Measurements from ENCODE around the gene RNASET2. TPM values are rescaled to one million over a fixed set of nuclear protein-coding genes. Genes with fewer than 3 reads are reported as not detected.

RNASET2 gene
- total and polyA plus RNA-seq, 2 of the 13 experiments (the other 11 are each of a cell fraction or from before 2014, with no cell fraction given) = 44.6 to 597 TPM

DNA sequence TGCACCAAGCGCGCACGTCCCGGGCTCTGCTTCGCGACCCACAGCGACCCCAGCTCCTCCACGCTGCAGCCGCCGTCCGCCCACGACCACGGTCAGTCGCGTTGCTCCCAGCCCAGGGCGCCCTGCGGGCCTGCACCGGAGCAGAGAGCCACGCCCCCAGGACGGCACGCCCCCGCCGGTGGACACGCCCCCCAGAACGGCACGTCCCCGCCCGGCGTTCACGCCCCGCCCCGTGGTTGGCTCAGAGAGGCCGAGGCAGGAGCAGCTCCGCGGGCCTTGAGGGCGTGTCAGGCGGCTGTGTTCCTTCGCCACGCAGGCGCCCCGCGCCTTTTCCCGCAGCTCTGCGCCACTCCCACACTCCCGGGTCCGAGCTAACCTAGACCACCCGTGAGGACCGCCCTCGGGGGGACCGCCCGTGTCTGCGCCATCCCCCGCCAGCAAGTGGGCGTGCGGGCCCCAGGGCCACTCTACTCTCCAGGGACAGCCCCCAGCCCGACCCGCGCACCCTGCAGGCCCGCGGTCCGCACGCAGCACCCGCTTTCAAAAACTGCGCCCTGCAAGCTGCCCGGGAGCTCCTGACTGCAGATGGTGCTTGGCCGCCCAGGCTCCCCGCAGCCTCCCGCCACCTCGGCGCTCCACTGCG lies at the start of gene RNASET2 (continued):
- TF ChIP-seq, protein P1, sequence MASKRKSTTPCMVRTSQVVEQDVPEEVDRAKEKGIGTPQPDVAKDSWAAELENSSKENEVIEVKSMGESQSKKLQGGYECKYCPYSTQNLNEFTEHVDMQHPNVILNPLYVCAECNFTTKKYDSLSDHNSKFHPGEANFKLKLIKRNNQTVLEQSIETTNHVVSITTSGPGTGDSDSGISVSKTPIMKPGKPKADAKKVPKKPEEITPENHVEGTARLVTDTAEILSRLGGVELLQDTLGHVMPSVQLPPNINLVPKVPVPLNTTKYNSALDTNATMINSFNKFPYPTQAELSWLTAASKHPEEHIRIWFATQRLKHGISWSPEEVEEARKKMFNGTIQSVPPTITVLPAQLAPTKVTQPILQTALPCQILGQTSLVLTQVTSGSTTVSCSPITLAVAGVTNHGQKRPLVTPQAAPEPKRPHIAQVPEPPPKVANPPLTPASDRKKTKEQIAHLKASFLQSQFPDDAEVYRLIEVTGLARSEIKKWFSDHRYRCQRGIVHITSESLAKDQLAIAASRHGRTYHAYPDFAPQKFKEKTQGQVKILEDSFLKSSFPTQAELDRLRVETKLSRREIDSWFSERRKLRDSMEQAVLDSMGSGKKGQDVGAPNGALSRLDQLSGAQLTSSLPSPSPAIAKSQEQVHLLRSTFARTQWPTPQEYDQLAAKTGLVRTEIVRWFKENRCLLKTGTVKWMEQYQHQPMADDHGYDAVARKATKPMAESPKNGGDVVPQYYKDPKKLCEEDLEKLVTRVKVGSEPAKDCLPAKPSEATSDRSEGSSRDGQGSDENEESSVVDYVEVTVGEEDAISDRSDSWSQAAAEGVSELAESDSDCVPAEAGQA (IDR thresholded peaks at IDR 0.05; ENCODE audit: low read depth) = no peak
- TF ChIP-seq, protein P1 (CRISPR knock-in tag; IDR thresholded peaks at IDR 0.05; ENCODE audit: borderline replicate concordance) = no peak; the same call in 1 of the 2 replicates
- TF ChIP-seq GATAD1 (CRISPR knock-in tag; IDR thresholded peaks at IDR 0.05) = no peak; the same call in 1 of the 2 replicates
- TF ChIP-seq, protein P2, sequence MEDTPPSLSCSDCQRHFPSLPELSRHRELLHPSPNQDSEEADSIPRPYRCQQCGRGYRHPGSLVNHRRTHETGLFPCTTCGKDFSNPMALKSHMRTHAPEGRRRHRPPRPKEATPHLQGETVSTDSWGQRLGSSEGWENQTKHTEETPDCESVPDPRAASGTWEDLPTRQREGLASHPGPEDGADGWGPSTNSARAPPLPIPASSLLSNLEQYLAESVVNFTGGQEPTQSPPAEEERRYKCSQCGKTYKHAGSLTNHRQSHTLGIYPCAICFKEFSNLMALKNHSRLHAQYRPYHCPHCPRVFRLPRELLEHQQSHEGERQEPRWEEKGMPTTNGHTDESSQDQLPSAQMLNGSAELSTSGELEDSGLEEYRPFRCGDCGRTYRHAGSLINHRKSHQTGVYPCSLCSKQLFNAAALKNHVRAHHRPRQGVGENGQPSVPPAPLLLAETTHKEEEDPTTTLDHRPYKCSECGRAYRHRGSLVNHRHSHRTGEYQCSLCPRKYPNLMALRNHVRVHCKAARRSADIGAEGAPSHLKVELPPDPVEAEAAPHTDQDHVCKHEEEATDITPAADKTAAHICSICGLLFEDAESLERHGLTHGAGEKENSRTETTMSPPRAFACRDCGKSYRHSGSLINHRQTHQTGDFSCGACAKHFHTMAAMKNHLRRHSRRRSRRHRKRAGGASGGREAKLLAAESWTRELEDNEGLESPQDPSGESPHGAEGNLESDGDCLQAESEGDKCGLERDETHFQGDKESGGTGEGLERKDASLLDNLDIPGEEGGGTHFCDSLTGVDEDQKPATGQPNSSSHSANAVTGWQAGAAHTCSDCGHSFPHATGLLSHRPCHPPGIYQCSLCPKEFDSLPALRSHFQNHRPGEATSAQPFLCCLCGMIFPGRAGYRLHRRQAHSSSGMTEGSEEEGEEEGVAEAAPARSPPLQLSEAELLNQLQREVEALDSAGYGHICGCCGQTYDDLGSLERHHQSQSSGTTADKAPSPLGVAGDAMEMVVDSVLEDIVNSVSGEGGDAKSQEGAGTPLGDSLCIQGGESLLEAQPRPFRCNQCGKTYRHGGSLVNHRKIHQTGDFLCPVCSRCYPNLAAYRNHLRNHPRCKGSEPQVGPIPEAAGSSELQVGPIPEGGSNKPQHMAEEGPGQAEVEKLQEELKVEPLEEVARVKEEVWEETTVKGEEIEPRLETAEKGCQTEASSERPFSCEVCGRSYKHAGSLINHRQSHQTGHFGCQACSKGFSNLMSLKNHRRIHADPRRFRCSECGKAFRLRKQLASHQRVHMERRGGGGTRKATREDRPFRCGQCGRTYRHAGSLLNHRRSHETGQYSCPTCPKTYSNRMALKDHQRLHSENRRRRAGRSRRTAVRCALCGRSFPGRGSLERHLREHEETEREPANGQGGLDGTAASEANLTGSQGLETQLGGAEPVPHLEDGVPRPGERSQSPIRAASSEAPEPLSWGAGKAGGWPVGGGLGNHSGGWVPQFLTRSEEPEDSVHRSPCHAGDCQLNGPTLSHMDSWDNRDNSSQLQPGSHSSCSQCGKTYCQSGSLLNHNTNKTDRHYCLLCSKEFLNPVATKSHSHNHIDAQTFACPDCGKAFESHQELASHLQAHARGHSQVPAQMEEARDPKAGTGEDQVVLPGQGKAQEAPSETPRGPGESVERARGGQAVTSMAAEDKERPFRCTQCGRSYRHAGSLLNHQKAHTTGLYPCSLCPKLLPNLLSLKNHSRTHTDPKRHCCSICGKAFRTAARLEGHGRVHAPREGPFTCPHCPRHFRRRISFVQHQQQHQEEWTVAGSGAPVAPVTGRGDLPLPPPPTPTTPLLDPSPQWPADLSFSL (CRISPR knock-in tag; IDR thresholded peaks at IDR 0.05) = no peak
- TF ChIP-seq ESRRA (CRISPR knock-in tag; IDR thresholded peaks at IDR 0.05; ENCODE audit: low read depth) = peak; percentile 61; the same call in 1 of the 2 replicates
- TF ChIP-seq DPF2 (CRISPR knock-in tag; IDR thresholded peaks at IDR 0.05; ENCODE audit: borderline replicate concordance, low read depth) = peak; percentile 18; the same call in 1 of the 2 replicates
- 0 out of 2 replicates have a peak, but pooled peaks have one; percentile 18 for TF ChIP-seq JDP2 (CRISPR knock-in tag; IDR thresholded peaks at IDR 0.05; ENCODE audit: borderline replicate concordance)
- peak; percentile 84; the same call in 1 of the 2 replicates for TF ChIP-seq SMAD1 (CRISPR knock-in tag; IDR thresholded peaks at IDR 0.05; ENCODE audit: borderline replicate concordance, low read depth)
- TF ChIP-seq, protein P3, sequence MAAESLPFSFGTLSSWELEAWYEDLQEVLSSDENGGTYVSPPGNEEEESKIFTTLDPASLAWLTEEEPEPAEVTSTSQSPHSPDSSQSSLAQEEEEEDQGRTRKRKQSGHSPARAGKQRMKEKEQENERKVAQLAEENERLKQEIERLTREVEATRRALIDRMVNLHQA (CRISPR knock-in tag; IDR thresholded peaks at IDR 0.05) = no peak
- TF ChIP-seq TRIM24 (CRISPR knock-in tag; IDR thresholded peaks at IDR 0.05) = no peak; the same call in 1 of the 2 replicates
- TF ChIP-seq CBX2 (IDR thresholded peaks at IDR 0.05; ENCODE audit: low read depth, low read length) = no peak
- no peak; the same call in 1 of the 2 replicates for TF ChIP-seq CBX2 (CRISPR knock-in tag; IDR thresholded peaks at IDR 0.05; ENCODE audit: low read depth)
- TF ChIP-seq SRY (CRISPR knock-in tag; IDR thresholded peaks at IDR 0.05) = peak; percentile 65; the same call in 1 of the 2 replicates
- TF ChIP-seq, protein P4, sequence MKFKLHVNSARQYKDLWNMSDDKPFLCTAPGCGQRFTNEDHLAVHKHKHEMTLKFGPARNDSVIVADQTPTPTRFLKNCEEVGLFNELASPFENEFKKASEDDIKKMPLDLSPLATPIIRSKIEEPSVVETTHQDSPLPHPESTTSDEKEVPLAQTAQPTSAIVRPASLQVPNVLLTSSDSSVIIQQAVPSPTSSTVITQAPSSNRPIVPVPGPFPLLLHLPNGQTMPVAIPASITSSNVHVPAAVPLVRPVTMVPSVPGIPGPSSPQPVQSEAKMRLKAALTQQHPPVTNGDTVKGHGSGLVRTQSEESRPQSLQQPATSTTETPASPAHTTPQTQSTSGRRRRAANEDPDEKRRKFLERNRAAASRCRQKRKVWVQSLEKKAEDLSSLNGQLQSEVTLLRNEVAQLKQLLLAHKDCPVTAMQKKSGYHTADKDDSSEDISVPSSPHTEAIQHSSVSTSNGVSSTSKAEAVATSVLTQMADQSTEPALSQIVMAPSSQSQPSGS (CRISPR knock-in tag; IDR thresholded peaks at IDR 0.05) = no peak; the same call in 1 of the 2 replicates

All from HepG2 (cell line).